OCI-LY7 (cell line): ENCODE results near the gene SH3RF3. TPM values are rescaled to one million over a fixed set of nuclear protein-coding genes. Genes with fewer than 3 reads are reported as not detected.

Experiments used
- BruUV-seq: library from RNA; stranded (reverse); fragments of 400-500 nt; replicated peaks from 2 replicates; lab custom pipeline; 2021; lab: Mats Ljungman, UMichigan
- CTCF ChIA-PET: fragments of 300-600 bp; sonication (Branson Sonifier 250); formaldehyde crosslinking; loops from one replicate; lab custom pipeline; 2022; ENCODE audit warnings: antibody characterized with exemption; ENCODE audit not compliant: unreplicated experiment; lab: Charles Lee
- POLR2A ChIA-PET: fragments of 300-600 bp; sonication (Branson Sonifier 250); formaldehyde crosslinking; loops from one replicate; lab custom pipeline; 2022; ENCODE audit warnings: antibody characterized with exemption; lab: Charles Lee
- DNase-seq: peaks from one replicate; pipeline ENCODE4 v3.0.0-alpha.2; 2015; ENCODE audit warnings: low spot score
- H2AFZ ChIP-seq: fragments of 200-600 bp; sonication (generic), shearing (Covaris generic); 2 replicates; pipeline ENCODE4 v1.6.1; 2014; ENCODE audit warnings: mild to moderate bottlenecking, antibody characterized with exemption, low read length, moderate library complexity
- H3K27ac ChIP-seq: fragments of 200-600 bp; sonication (generic); 2 replicates; pipeline ENCODE4 v1.5.1; 2014; ENCODE audit warnings: mixed run types, low read depth, mild to moderate bottlenecking, moderate library complexity, low read length, inconsistent platforms; ENCODE audit not compliant: poor library complexity, severe bottlenecking
- H3K36me3 ChIP-seq: fragments of 200-600 bp; sonication (generic); 2 replicates; pipeline ENCODE4 v1.6.1; 2014; ENCODE audit warnings: mild to moderate bottlenecking, antibody characterized with exemption, low read length, moderate library complexity, mixed read lengths; ENCODE audit not compliant: insufficient read depth
- H3K4me1 ChIP-seq: fragments of 200-600 bp; sonication (generic); 2 replicates; pipeline ENCODE4 v1.5.1; 2014; ENCODE audit warnings: mild to moderate bottlenecking, low read length; ENCODE audit not compliant: insufficient read depth, poor library complexity, severe bottlenecking
- H3K4me2 ChIP-seq: fragments of 200-600 bp; sonication (generic); 2 replicates; pipeline ENCODE4 v1.6.1; 2014; ENCODE audit warnings: mild to moderate bottlenecking, low read length
- H3K4me3 ChIP-seq: fragments of 200-600 bp; sonication (generic); 2 replicates; pipeline ENCODE4 v1.5.1; 2014; ENCODE audit warnings: mild to moderate bottlenecking, low read depth, low read length; ENCODE audit not compliant: poor library complexity, severe bottlenecking
- H3K79me2 ChIP-seq: fragments of 200-600 bp; sonication (generic); 2 replicates; pipeline ENCODE4 v1.6.1; 2016; ENCODE audit warnings: low read depth, mild to moderate bottlenecking, low read length, moderate library complexity, mixed read lengths; ENCODE audit not compliant: insufficient read depth
- H3K9me2 ChIP-seq: fragments of 200-600 bp; sonication (generic); 2 replicates; pipeline ENCODE4 v1.6.1; 2016; ENCODE audit warnings: mild to moderate bottlenecking, low read length, mixed read lengths; ENCODE audit not compliant: insufficient read depth
- H3K9me3 ChIP-seq: fragments of 200-600 bp; sonication (generic); 2 replicates; pipeline ENCODE4 v1.6.1; 2014; ENCODE audit warnings: mild to moderate bottlenecking, mixed run types, low read length, mixed read lengths
- H4K20me1 ChIP-seq: fragments of 200-600 bp; sonication (generic); 2 replicates; pipeline ENCODE4 v1.6.1; 2014; ENCODE audit warnings: mild to moderate bottlenecking, antibody characterized with exemption, low read length, moderate library complexity, mixed read lengths; ENCODE audit not compliant: insufficient read depth
- CTCF ChIP-seq: fragments of 200-600 bp; sonication (generic); conservative IDR thresholded peaks from 2 replicates; pipeline ENCODE4 v1.5.1; 2014; ENCODE audit warnings: mild to moderate bottlenecking, antibody characterized with exemption, low read length, moderate library complexity, mixed read lengths
- EZH2phosphoT487 ChIP-seq: fragments of 200-600 bp; sonication (generic); IDR thresholded peaks from 2 replicates; pipeline ENCODE4 v1.6.1; 2018; ENCODE audit warnings: low read depth, borderline replicate concordance, mild to moderate bottlenecking, mixed run types, antibody characterized with exemption, low read length, moderate library complexity, mixed read lengths
- intact Hi-C: fragments of 100-400 bp; cut with micrococcal nuclease; formaldehyde crosslinking; loops from one replicate; pipeline ENCODE4 v1.10.0; 2022; ENCODE audit not compliant: unreplicated experiment
- total RNA-seq, 2 experiments: library from RNA; depleted of rRNA in 1 of 2; stranded (reverse); fragments of >200 nt in 1 of 2; shearing (Covaris generic) in 1 of 2; gene quantifications; 2 replicates each; pipeline ENCODE4 v1.2.3, GENCODE V29; 2014 to 2022

The SH3RF3 gene
- total RNA-seq, 2 experiments from 2014 or later, result not detected

- Histone ChIP-seq H3K79me2 (no peaks in the 10 kb centered on the region), H2AFZ (no peak overlapping the region), H3K36me3 (no peaks in the 10 kb centered on the region), H4K20me1 (no peaks in the 10 kb centered on the region), H3K27ac (no peak overlapping the region), H3K4me3 (no peak overlapping the region), H3K4me1 (no peaks in the 10 kb centered on the region), H3K4me2 (no peak overlapping the region), H3K9me3 (no peaks in the 10 kb centered on the region), H3K9me2 (no peaks in the 10 kb centered on the region)
- TF ChIP-seq EZH2phosphoT487 (no peak), CTCF (no peak)
- DNase-seq, result no peak
- intact Hi-C loops, result no loop called here
- CTCF ChIA-PET, result no interaction called here
- BruUV-seq, result no TSS peak
- POLR2A ChIA-PET, result no interaction called here
Measured at GRCh38 chr2:109455731-109456691, 327.0 kb downstream of the SH3RF3 start.

- H3K9me2 ChIP-seq, result no peaks in the 10 kb centered on the region
- no peaks in the 10 kb centered on the region for H3K36me3 ChIP-seq
- intact Hi-C loops, result no loop called here
- no peak overlapping the region for H2AFZ ChIP-seq
- no peak for DNase-seq
- H3K4me3 ChIP-seq, result no peak overlapping the region
- CTCF ChIA-PET, result no interaction called here
- H3K9me3 ChIP-seq, result no peaks in the 10 kb centered on the region
- no TSS peak for BruUV-seq
- H3K27ac ChIP-seq, result no peak overlapping the region
- POLR2A ChIA-PET, result no interaction called here
- no peaks in the 10 kb centered on the region for H3K79me2 ChIP-seq
- TF ChIP-seq CTCF (no peak), EZH2phosphoT487 (no peak)
- H4K20me1 ChIP-seq, result no peaks in the 10 kb centered on the region
- H3K4me2 ChIP-seq, result no peak overlapping the region
- no peaks in the 10 kb centered on the region for H3K4me1 ChIP-seq
Measured at GRCh38 chr2:109456776-109457175, 327.8 kb downstream of the SH3RF3 start.

DNA sequence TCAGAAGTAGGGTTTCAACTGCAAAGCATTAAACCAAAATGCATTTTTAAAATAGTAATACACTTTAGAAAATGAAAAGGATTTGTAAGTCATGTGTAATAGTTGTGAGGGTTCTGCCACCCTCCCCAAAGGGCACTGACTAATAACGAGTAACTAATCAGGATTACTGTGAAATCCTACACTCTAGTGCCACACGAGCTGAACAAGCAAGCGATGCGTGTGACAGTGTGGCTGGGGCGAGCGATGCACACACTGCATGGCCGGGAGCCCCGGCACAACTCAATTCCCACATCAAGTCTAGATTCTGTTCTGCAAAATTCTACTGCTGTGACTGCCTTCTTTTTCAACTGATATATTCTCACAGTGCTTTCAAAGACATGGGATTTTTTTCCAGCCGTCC is 328.4 kb downstream of the SH3RF3 start:
- BruUV-seq, result no TSS peak
- Histone ChIP-seq H2AFZ (no peak overlapping the region), H3K79me2 (no peaks in the 10 kb centered on the region), H3K4me2 (no peak overlapping the region), H4K20me1 (no peaks in the 10 kb centered on the region), H3K4me1 (no peaks in the 10 kb centered on the region), H3K27ac (no peak overlapping the region), H3K4me3 (no peak overlapping the region), H3K9me3 (no peaks in the 10 kb centered on the region), H3K9me2 (no peaks in the 10 kb centered on the region), H3K36me3 (no peaks in the 10 kb centered on the region)
- no peak for DNase-seq
- POLR2A ChIA-PET, result no interaction called here
- intact Hi-C loops, result no loop called here
- TF ChIP-seq EZH2phosphoT487, result no peak
- TF ChIP-seq CTCF, result no peak
- CTCF ChIA-PET, result no interaction called here
